K562 (cell line): Measurements from ENCODE around the gene OR8G5. TPM values are rescaled to one million over a fixed set of nuclear protein-coding genes. Genes with fewer than 3 reads are reported as not detected.

Experiments
- BRF1 ChIP-seq: IDR thresholded peaks from 3 replicates; pipeline ENCODE4 v1.6.1; 2011; ENCODE audit warnings: borderline replicate concordance, mild to moderate bottlenecking; ENCODE audit not compliant: insufficient read length; ENCODE audit errors: extremely low read depth
- CBFB ChIP-seq: sonication (generic); formaldehyde crosslinking; IDR thresholded peaks from 2 replicates; pipeline ENCODE4 v1.4.0; 2020; ENCODE audit warnings: mild to moderate bottlenecking, missing genetic modification reagents
- CREM ChIP-seq: IDR thresholded peaks from 2 replicates; pipeline ENCODE4 v1.6.1; 2014; ENCODE audit warnings: antibody characterized with exemption, low read depth
- FOXP1 ChIP-seq: sonication (generic); formaldehyde crosslinking; IDR thresholded peaks from 2 replicates; pipeline ENCODE4 v1.8.0; 2022; ENCODE audit warnings: mild to moderate bottlenecking, missing genetic modification reagents
- NCOA2 ChIP-seq, 2 experiments: fragments of 450-650 bp; IDR thresholded peaks; 2 replicates each; pipeline ENCODE4 v1.6.1; 2018; ENCODE audit warnings: mild to moderate bottlenecking in 2 of 2, moderate library complexity in 1 of 2; ENCODE audit not compliant: partially characterized antibody in 2 of 2
- NFATC3 ChIP-seq: fragments of 450-650 bp; IDR thresholded peaks from 2 replicates; pipeline ENCODE4 v1.6.1; 2017; ENCODE audit warnings: mild to moderate bottlenecking
- PML ChIP-seq: IDR thresholded peaks from 2 replicates; pipeline ENCODE4 v1.6.1; 2012; ENCODE audit warnings: low read length, inconsistent platforms
- SMC3 ChIP-seq: conservative IDR thresholded peaks from 2 replicates; pipeline ENCODE4 v1.6.1; 2011; ENCODE audit warnings: low read depth, low read length, improper control_type of control experiment; ENCODE audit not compliant: insufficient read depth
- TAF15 ChIP-seq: fragments of 200-400 bp; formaldehyde crosslinking; IDR thresholded peaks from 2 replicates; pipeline ENCODE4 v1.6.1; 2017; ENCODE audit warnings: mild to moderate bottlenecking, low read depth, low read length, moderate library complexity
- TCFL5 ChIP-seq: fragments of 250-450 bp; sonication (Bioruptor Pico); conservative IDR thresholded peaks from 2 replicates; pipeline ENCODE4 v1.6.1; 2021; ENCODE audit warnings: mild to moderate bottlenecking, moderate library complexity, matching md5 sums
- ZFP36 ChIP-seq: fragments of 150-350 bp; IDR thresholded peaks from 2 replicates; pipeline ENCODE4 v1.6.1; 2018; ENCODE audit warnings: low read length, low read depth; ENCODE audit not compliant: partially characterized antibody
- ZNF263 ChIP-seq: sonication (generic); formaldehyde crosslinking; IDR thresholded peaks from 2 replicates; pipeline ENCODE4 v1.8.0; 2022; ENCODE audit warnings: mild to moderate bottlenecking, missing genetic modification reagents, borderline replicate concordance
- ZNF707 ChIP-seq: fragments of 250-450 bp; sonication (Bioruptor Pico); conservative IDR thresholded peaks from 2 replicates; pipeline ENCODE4 v1.8.0; 2022; ENCODE audit warnings: inconsistent platforms, mild to moderate bottlenecking, moderate library complexity
- polyA plus RNA-seq, 8 experiments: library from polyadenylated mRNA; depleted of rRNA in 4 of 8; stranded (reverse) in 5 of 8; unstranded in 3 of 8; fragments of >200 nt; fragmentation: Nextera tagmentation in 2 of 8; fragmentation: Illumina TruSeq in 1 of 8; extraction: Ambion mirVana in 2 of 8; extraction: Trizol in 1 of 8; gene quantifications; 2 replicates each; pipeline versions ENCODE4 v1.2.1 to v1.2.3, GENCODE V29; 2011 to 2014; ENCODE audit warnings: inconsistent platforms in 1 of 8, missing spikeins in 1 of 8
- total RNA-seq, 7 experiments: library from RNA; depleted of rRNA in 6 of 7; stranded (reverse); fragments of >200 nt in 6 of 7; fragmentation: Illumina TruSeq in 2 of 7; extraction: Trizol in 2 of 7; gene quantifications; 2 replicates each; pipeline versions ENCODE4 v1.2.1 to v1.2.3, GENCODE V29; 2011 to 2021; ENCODE audit warnings: low replicate concordance in 1 of 7
- TF ChIP-seq, protein P1 (sequence below), 3 experiments: IDR thresholded peaks in 2 of 3; conservative IDR thresholded peaks in 1 of 3; 2 replicates each; pipeline ENCODE4 v1.5.1; 2011 to 2012; ENCODE audit warnings: low read length in 3 of 3, mild to moderate bottlenecking in 3 of 3, control low read depth in 2 of 3, improper control_type of control experiment in 1 of 3, inconsistent platforms in 1 of 3, low read depth in 1 of 3, mixed read lengths in 1 of 3, moderate library complexity in 1 of 3; ENCODE audit not compliant: insufficient read depth in 2 of 3
- TF ChIP-seq, protein P2 (sequence below): IDR thresholded peaks from 2 replicates; pipeline ENCODE4 v1.6.1; 2014; ENCODE audit warnings: antibody characterized with exemption
- TF ChIP-seq, protein P3 (sequence below): fragments of 450-650 bp; IDR thresholded peaks from 2 replicates; pipeline ENCODE4 v1.6.1; 2017; ENCODE audit warnings: antibody characterized with exemption, mild to moderate bottlenecking
- TF ChIP-seq, protein P4 (sequence below): fragments of 450-650 bp; formaldehyde crosslinking; conservative IDR thresholded peaks from 2 replicates; pipeline ENCODE4 v1.4.0; 2022; ENCODE audit warnings: mild to moderate bottlenecking, missing genetic modification characterization

Gene OR8G5
- total and polyA plus RNA-seq, 9 of the 15 experiments (the other 6 are each of a cell fraction or from before 2014, with no cell fraction given), result 0.18 to 3.8 (median 1.7) TPM

- TF ChIP-seq CREM (peak; percentile 84), NFATC3 (0 out of 2 replicates have a peak, but pooled peaks have one; percentile 43), BRF1 (no peak), PML (peak; percentile 91), NCOA2 (IDR thresholded peaks at IDR 0.05; ENCODE audit: partially characterized antibody in 2 of 2) (peak in 1 of 2 experiments; percentile 21), ZFP36 (peak; percentile 22), SMC3 (no peak), FOXP1 (CRISPR knock-in tag) (no peak), ZNF263 (CRISPR knock-in tag) (no peak), TCFL5 (CRISPR knock-in tag) (peak; percentile 79), CBFB (CRISPR knock-in tag) (no peak), ZNF707 (CRISPR knock-in tag) (0 out of 2 replicates have a peak, but pooled peaks have one; percentile 12), TAF15 (no peak)
- TF ChIP-seq, protein P1, sequence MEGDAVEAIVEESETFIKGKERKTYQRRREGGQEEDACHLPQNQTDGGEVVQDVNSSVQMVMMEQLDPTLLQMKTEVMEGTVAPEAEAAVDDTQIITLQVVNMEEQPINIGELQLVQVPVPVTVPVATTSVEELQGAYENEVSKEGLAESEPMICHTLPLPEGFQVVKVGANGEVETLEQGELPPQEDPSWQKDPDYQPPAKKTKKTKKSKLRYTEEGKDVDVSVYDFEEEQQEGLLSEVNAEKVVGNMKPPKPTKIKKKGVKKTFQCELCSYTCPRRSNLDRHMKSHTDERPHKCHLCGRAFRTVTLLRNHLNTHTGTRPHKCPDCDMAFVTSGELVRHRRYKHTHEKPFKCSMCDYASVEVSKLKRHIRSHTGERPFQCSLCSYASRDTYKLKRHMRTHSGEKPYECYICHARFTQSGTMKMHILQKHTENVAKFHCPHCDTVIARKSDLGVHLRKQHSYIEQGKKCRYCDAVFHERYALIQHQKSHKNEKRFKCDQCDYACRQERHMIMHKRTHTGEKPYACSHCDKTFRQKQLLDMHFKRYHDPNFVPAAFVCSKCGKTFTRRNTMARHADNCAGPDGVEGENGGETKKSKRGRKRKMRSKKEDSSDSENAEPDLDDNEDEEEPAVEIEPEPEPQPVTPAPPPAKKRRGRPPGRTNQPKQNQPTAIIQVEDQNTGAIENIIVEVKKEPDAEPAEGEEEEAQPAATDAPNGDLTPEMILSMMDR (IDR thresholded peaks at IDR 0.05 in 2 of 3, conservative IDR thresholded peaks at IDR 0.05 in 1 of 3; ENCODE audit: insufficient read depth in 2 of 3, low read depth in 1 of 3, low read length in 3 of 3), result no peak
- TF ChIP-seq, protein P2, sequence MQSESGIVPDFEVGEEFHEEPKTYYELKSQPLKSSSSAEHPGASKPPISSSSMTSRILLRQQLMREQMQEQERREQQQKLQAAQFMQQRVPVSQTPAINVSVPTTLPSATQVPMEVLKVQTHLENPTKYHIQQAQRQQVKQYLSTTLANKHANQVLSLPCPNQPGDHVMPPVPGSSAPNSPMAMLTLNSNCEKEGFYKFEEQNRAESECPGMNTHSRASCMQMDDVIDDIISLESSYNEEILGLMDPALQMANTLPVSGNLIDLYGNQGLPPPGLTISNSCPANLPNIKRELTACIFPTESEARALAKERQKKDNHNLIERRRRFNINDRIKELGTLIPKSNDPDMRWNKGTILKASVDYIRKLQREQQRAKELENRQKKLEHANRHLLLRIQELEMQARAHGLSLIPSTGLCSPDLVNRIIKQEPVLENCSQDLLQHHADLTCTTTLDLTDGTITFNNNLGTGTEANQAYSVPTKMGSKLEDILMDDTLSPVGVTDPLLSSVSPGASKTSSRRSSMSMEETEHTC, result peak; percentile 87
- TF ChIP-seq, protein P3, sequence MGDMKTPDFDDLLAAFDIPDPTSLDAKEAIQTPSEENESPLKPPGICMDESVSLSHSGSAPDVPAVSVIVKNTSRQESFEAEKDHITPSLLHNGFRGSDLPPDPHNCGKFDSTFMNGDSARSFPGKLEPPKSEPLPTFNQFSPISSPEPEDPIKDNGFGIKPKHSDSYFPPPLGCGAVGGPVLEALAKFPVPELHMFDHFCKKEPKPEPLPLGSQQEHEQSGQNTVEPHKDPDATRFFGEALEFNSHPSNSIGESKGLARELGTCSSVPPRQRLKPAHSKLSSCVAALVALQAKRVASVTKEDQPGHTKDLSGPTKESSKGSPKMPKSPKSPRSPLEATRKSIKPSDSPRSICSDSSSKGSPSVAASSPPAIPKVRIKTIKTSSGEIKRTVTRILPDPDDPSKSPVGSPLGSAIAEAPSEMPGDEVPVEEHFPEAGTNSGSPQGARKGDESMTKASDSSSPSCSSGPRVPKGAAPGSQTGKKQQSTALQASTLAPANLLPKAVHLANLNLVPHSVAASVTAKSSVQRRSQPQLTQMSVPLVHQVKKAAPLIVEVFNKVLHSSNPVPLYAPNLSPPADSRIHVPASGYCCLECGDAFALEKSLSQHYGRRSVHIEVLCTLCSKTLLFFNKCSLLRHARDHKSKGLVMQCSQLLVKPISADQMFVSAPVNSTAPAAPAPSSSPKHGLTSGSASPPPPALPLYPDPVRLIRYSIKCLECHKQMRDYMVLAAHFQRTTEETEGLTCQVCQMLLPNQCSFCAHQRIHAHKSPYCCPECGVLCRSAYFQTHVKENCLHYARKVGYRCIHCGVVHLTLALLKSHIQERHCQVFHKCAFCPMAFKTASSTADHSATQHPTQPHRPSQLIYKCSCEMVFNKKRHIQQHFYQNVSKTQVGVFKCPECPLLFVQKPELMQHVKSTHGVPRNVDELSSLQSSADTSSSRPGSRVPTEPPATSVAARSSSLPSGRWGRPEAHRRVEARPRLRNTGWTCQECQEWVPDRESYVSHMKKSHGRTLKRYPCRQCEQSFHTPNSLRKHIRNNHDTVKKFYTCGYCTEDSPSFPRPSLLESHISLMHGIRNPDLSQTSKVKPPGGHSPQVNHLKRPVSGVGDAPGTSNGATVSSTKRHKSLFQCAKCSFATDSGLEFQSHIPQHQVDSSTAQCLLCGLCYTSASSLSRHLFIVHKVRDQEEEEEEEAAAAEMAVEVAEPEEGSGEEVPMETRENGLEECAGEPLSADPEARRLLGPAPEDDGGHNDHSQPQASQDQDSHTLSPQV, result peak; percentile 98
- TF ChIP-seq, protein P4, sequence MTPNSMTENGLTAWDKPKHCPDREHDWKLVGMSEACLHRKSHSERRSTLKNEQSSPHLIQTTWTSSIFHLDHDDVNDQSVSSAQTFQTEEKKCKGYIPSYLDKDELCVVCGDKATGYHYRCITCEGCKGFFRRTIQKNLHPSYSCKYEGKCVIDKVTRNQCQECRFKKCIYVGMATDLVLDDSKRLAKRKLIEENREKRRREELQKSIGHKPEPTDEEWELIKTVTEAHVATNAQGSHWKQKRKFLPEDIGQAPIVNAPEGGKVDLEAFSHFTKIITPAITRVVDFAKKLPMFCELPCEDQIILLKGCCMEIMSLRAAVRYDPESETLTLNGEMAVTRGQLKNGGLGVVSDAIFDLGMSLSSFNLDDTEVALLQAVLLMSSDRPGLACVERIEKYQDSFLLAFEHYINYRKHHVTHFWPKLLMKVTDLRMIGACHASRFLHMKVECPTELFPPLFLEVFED (CRISPR knock-in tag), result peak; percentile 85; the same call in 1 of the 2 replicates
Measured at GRCh38 chr11:124207102-124207792, 48.9 kb upstream of the OR8G5 start (continued).
